ELR (cell line): ENCODE measurements around the gene MBD3L5.
"Not testable (repeated sequence)": the region's sequence is repeated elsewhere in the genome, so short reads cannot be mapped to it uniquely, and the experiment has no call there.

Source experiments
- DNase-seq: peaks from one replicate; pipeline ENCODE4 v3.0.0-alpha.2; 2015; ENCODE audit warnings: low read depth

MBD3L5 gene

DNA sequence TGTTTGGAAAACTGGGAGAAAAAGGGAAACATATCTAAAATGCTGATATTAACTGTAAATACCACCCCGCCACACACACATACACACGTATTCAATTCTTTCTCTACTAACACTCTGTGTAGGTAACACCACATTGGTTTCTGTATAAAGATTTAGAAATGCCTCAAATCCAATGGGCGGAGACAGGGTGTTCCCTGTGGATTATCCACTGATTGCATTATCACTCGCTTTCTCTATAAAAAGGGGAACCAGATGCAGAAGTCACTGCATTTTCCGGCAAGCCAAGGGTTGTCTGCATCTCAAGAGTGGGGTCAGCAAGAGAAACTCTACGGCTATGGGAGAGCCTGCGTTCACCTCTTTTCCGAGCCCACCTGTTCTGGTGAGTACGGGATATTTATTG, at the start of gene MBD3L5:
TSS of gene MBD3L5 (plus strand) at position 301 of the 400 bp plus-strand sequence. CDS start at position 335, 34 bp downstream.
- DNase-seq, result not testable (repeated sequence)

DNA sequence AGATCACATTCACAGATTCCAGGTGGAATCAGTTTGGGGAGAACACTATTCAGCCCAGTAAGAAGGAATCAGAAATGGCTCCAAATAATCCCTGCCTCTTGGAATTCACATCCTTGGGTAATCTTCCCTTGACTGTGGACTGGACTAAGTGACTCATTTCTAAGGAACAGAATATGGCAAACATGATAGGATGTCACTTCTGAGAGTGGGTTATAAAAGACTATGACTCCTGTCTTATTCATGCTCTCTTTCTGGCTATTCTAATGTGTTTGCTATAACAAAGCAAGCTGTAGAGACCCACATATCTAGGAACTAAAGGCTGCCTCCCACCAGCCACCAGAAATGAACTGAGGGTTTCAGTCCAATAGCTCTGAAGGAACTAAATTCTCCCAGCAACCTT, 46.9 kb upstream of the MBD3L5 start:
- peak; percentile 7 for DNase-seq

- DNase-seq, result no peak
Measured at GRCh38 chr19:6987850-6988249, 42.5 kb upstream of the MBD3L5 start.

DNA sequence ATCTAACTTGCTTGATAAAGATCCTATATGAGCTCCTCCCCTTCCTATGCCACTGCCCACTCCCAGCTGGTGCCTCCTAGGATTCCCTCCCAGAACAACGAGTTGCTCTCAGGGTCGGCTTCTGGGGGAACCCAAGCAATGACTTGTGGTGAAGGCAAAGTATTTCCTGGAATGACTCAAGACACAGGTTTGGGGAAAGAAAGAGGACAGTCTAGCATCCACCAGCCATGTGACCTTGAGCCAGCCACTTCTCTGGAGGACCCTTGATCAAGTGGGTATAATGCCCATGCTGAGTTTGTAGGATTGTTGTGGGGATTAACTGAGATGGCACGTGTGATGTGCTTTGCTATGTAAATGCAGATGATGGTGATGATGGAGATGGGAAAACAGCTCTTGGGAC, 42.1 kb upstream of the MBD3L5 start:
- DNase-seq, result no peak

- DNase-seq, result no peak
Measured at GRCh38 chr19:6995054-6995453, 35.3 kb upstream of the MBD3L5 start.

- no peak for DNase-seq
Measured at GRCh38 chr19:6996810-6997209, 33.6 kb upstream of the MBD3L5 start.

DNA sequence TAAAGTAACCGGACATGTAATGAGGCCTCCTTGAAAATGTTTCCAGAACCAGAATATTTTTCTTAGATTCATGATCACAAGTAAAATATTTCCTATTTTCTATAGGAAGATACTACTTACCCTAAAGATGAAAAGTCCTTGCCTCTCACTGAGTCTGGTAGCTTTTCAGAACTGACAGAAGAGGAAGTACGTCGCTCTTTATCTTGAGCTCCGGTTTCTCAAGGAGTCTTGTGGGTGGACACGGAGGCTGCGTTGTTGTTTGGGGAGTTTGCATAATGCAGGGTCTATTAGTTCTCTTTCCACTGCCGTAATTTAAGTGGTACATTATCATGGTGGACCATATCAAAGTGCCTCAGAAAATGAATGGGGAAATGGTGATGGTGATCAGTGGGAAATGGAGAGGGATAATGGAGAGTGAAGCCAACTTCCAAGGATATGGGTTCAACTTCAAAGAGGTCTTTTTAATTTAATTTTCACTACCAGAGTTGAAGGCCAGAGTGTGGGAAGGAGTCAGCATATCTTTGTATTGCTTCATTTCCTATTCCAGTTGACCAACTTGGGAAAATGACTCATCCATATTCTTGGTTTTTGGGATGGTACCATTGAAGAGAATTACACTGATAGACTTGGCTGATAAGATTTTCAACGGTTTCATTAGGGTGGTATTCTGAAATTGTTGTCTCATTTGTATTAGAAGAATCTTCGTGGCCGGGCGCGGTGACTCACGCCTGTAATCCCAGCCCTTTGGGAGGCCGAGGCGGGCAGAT, 32.5 kb upstream of the MBD3L5 start:
- DNase-seq, result peak; percentile 39

DNA sequence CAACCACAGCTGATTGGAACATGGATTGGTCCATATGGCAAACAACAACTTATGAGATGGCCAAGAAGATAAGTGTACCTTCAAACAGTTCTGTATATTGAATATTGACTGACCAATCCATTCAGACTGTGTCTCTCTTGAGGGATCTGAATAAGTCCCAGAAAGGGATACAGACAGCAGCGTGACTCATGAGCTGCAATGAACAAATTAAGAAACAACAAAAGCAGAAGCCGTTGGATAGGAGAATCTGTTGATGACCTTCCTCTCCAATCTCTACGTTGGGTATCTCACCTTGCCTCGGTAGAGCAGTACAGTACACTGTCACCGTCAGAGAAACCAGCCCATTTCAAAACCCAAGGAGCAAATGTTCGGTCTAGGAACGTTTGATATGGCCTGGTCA, 30.4 kb upstream of the MBD3L5 start:
- no peak for DNase-seq

- no peak for DNase-seq
Measured at GRCh38 chr19:7000333-7000732, 30.0 kb upstream of the MBD3L5 start.

DNA sequence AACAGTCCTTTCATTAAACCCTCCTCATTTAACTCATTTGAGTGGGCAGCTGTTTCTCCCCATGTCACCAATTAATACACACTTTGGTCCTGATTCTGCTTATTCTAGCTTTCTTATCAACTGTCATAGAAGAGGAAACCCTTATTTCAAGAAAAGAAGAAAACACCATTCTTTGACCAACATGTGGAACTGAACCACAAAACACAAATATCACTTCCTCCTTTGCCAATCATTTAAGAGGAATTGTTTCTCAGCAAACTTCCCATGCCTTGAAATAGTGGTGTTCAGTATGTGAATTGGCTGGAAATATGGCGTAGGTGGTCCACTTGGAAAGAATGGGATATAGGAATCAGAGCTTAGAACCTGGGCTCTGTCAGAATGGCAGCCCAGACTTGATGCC, 29.6 kb upstream of the MBD3L5 start:
- no peak for DNase-seq

GRCh38 chr19:7004313-7004931, 26.0 kb upstream of the MBD3L5 start:
- DNase-seq, result no peak

- no peak for DNase-seq
Measured at GRCh38 chr19:7006135-7006704, 24.2 kb upstream of the MBD3L5 start.

DNA sequence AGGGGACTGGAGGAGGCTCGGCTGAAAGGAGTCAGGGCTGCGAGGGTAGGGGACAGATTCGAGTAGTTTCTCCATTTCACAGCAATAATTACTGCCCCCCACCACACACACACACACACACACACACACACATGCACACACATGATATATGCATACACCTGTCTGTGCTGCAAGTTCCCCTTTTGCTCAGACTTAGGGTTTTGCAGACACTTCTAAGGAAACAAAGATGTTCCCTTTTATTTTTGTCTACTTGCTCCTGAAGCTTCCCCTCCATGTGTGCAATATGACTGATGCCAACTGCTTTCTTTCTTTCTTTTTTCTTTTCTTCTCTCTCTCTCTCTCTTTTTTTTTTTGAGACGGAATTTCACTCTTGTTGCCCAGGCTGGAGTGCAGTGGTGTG, 22.5 kb upstream of the MBD3L5 start:
- DNase-seq, result no peak

DNA sequence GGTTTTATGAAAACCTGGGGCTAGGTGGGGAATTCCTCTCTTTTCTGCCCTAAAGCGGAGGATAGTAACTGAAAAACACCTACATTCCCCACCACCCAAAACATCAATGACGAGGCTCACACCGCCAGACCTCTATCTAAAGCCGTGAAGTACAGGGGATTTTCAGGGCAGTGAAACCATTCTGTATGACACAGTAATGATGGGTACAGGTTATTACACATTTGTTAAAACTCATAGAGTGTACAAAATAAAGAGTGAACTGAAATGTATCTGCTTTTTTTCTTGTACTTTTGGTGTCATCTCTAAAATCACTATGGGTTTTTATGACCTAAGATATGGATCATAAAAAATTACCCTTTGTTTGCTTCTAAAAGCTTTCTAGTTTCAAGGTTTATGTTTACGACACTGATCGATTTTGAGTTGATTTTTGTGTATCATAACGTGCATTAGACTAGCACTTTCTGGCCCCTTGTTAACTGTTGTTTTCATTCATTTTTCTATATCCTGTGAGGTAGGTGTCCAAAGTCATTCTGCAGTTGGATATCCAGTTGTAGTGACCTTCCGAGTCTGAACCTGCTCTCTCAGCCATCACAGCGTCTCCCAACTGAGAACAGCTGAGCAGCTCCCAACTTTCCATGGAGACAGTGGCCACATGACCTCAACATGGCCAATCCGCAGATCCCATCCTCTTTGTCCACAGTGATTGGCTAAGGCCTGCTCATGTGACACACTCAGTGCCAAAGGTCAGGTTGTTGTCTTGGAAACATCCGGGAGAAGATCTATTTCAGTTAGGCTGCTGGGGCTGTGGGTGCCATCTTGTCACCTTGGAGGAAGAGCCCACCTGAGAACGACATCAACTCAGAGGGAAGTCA, 19.4 kb upstream of the MBD3L5 start:
- DNase-seq, result no peak

DNA sequence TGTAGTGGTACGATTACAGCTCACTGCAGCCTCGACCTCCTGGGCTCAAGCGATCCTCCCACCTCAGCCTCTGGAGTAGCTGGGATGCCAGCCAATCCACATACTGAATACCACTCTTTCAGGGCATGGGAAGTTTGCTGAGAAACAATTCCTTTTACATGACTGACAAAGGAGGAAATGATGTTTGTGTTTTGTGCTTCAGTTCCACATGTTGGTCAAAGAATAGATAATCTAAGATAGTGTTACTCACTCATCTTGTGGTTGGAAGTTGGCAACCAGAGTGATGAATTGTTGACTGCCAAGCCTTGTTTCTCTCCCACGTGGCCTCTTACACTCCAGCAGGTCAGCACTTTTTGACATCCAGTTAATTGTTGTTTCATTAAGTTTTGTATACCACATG, 16.7 kb upstream of the MBD3L5 start:
- DNase-seq, result peak; percentile 51

GRCh38 chr19:7018828-7019227, 11.6 kb upstream of the MBD3L5 start:
- no peak for DNase-seq

- DNase-seq, result not testable (repeated sequence)
Measured at GRCh38 chr19:7021331-7021730, 9.0 kb upstream of the MBD3L5 start, which contains the start of gene MBD3L2B. Gene MBD3L2B, minus strand, starts transcription at chr19:7021431. Its CDS starts 34 bp downstream, at chr19:7021397.

GRCh38 chr19:7028790-7029189, 1.6 kb upstream of the MBD3L5 start:
- DNase-seq, result not testable (repeated sequence)

DNA sequence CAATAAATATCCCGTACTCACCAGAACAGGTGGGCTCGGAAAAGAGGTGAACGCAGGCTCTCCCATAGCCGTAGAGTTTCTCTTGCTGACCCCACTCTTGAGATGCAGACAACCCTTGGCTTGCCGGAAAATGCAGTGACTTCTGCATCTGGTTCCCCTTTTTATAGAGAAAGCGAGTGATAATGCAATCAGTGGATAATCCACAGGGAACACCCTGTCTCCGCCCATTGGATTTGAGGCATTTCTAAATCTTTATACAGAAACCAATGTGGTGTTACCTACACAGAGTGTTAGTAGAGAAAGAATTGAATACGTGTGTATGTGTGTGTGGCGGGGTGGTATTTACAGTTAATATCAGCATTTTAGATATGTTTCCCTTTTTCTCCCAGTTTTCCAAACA, 9.7 kb downstream of the MBD3L5 start, which contains the start of gene MBD3L4:
TSS of gene MBD3L4 (minus strand) at position 101 of the 400 bp plus-strand sequence. CDS start at position 66, 35 bp downstream.
- DNase-seq, result not testable (repeated sequence)

GRCh38 chr19:7041563-7041962, 11.2 kb downstream of the MBD3L5 start:
- not testable (repeated sequence) for DNase-seq

DNA sequence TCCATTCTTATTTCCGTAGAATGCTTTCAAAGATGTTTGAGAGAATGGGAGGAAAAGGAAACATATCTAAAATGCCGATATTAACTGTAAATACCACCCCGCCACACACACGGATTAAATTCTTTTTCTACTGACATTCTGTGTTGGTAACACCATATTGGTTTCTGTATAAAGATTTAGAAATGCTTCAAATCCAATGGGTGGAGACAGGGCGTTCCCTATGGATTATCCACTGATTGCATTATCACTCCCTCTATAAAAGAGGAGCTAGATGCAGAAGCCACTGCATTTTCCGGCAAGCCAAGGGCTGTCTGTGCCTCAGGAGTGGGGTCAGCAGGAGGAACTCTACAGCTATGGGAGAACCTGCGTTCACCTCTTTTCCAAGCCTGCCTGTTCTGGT, 18.6 kb downstream of the MBD3L5 start, which contains the start of gene MBD3L2:
TSS of gene MBD3L2 (plus strand) at position 301 of the 400 bp plus-strand sequence. CDS start at position 354, 53 bp downstream.
- DNase-seq, result not testable (repeated sequence)

GRCh38 chr19:7051421-7051820, 21.0 kb downstream of the MBD3L5 start:
- not testable (repeated sequence) for DNase-seq
